Mucosa of descending colon (tissue), 3 donors: ENCODE measurements around the gene ACBD4. TPM values are rescaled to one million over a fixed set of nuclear protein-coding genes. Genes with fewer than 3 reads are reported as not detected.

ENCODE experiments used
- ATAC-seq: fragments of 200-7000 bp; cut with Tn5 transposase; one replicate; pipeline ENCODE4 v1.9.1; 2020; ENCODE audit warnings: mild to moderate bottlenecking, moderate library complexity
- DNase-seq, 3 donors: peaks; one replicate each; pipeline ENCODE4 v3.0.0-alpha.2; 2020
- H3K36me3 ChIP-seq: fragments of 200-600 bp; one replicate; pipeline ENCODE4 v1.8.0; 2021; ENCODE audit warnings: low read depth, mild to moderate bottlenecking
- H3K4me1 ChIP-seq: fragments of 200-600 bp; one replicate; pipeline ENCODE4 v1.8.0; 2021; ENCODE audit warnings: low read depth, mild to moderate bottlenecking
- H3K4me3 ChIP-seq: fragments of 200-600 bp; one replicate; pipeline ENCODE4 v1.8.0; 2021; ENCODE audit warnings: mild to moderate bottlenecking
- H3K9me3 ChIP-seq: fragments of 200-600 bp; one replicate; pipeline ENCODE4 v1.8.0; 2021; ENCODE audit warnings: mild to moderate bottlenecking
- intact Hi-C, 2 donors: fragments of 100-400 bp; cut with DNase I in 1 of 2; cut with micrococcal nuclease in 1 of 2; formaldehyde crosslinking; loops; one replicate each; pipeline versions ENCODE4 v1.11.0 to v1.11.1; 2022; cut with DNase I, micrococcal nuclease
- total RNA-seq, 3 donors: library from RNA; stranded (reverse); fragmentation: NEBNext Ultra II Directional in 2 of 3; extraction: Animal tissue kit (Norgen Biotek cat#: 25700) in 2 of 3; gene quantifications; one replicate each; pipeline versions ENCODE4 v1.2.1 to v1.2.4, GENCODE V29; 2021 to 2023
- TF ChIP-seq, protein P1 (sequence below): fragments of 200-600 bp; IDR thresholded peaks from one replicate; pipeline ENCODE4 v1.8.0; 2022; ENCODE audit warnings: antibody characterized with exemption, mild to moderate bottlenecking
- donor health status: DM: no; HTN: no; CAD: no; lungs with moderate emphysema.
- donor health status: DM: no; HTN: no; CAD: no.
- donor health status: DM: no; HTN: yes; CAD: no.

ACBD4 gene
- total RNA-seq, 3 donors from 2014 or later: 18.1 to 28.7 (median 26.3) TPM

DNA sequence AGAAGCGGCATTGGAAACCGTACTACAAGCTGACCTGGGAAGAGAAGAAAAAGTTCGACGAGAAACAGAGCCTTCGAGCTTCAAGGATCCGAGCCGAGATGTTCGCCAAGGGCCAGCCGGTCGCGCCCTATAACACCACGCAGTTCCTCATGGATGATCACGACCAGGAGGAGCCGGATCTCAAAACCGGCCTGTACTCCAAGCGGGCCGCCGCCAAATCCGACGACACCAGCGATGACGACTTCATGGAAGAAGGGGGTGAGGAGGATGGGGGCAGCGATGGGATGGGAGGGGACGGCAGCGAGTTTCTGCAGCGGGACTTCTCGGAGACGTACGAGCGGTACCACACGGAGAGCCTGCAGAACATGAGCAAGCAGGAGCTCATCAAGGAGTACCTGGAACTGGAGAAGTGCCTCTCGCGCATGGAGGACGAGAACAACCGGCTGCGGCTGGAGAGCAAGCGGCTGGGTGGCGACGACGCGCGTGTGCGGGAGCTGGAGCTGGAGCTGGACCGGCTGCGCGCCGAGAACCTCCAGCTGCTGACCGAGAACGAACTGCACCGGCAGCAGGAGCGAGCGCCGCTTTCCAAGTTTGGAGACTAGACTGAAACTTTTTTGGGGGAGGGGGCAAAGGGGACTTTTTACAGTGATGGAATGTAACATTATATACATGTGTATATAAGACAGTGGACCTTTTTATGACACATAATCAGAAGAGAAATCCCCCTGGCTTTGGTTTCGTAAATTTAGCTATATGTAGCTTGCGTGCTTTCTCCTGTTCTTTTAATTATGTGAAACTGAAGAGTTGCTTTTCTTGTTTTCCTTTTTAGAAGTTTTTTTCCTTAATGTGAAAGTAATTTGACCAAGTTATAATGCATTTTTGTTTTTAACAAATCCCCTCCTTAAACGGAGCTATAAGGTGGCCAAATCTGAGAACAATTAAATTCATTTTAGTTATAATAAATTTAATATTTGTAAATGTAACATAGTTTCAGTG is 14.5 kb downstream of the ACBD4 start:
- Histone ChIP-seq H3K9me3 (no peaks in the 10 kb centered on the region), H3K4me3 (peak overlapping the region; percentile 39), H3K4me1 (peaks cover 30% of the 10 kb centered on the region), H3K36me3 (no peaks in the 10 kb centered on the region)
- DNase-seq: peak; percentile 78 to 85 (median 80)
- peak; percentile 26 for ATAC-seq
- intact Hi-C loops: no loop called here
- TF ChIP-seq, protein P1, sequence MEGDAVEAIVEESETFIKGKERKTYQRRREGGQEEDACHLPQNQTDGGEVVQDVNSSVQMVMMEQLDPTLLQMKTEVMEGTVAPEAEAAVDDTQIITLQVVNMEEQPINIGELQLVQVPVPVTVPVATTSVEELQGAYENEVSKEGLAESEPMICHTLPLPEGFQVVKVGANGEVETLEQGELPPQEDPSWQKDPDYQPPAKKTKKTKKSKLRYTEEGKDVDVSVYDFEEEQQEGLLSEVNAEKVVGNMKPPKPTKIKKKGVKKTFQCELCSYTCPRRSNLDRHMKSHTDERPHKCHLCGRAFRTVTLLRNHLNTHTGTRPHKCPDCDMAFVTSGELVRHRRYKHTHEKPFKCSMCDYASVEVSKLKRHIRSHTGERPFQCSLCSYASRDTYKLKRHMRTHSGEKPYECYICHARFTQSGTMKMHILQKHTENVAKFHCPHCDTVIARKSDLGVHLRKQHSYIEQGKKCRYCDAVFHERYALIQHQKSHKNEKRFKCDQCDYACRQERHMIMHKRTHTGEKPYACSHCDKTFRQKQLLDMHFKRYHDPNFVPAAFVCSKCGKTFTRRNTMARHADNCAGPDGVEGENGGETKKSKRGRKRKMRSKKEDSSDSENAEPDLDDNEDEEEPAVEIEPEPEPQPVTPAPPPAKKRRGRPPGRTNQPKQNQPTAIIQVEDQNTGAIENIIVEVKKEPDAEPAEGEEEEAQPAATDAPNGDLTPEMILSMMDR: no peak

- intact Hi-C loops: no loop called here
- ATAC-seq: no peak
- no peaks in the 10 kb centered on the region for H3K36me3 ChIP-seq
- H3K4me1 ChIP-seq: peaks cover 27% of the 10 kb centered on the region
- TF ChIP-seq, protein P1: no peak
- no peak overlapping the region for H3K4me3 ChIP-seq
- DNase-seq: no peak
- H3K9me3 ChIP-seq: no peaks in the 10 kb centered on the region
These were observed 15.7 kb downstream of the ACBD4 start for GRCh38 chr17:45150911-45151809.

GRCh38 chr17:45155029-45155428 is 19.5 kb downstream of the ACBD4 start:
- Histone ChIP-seq H3K4me1 (peaks cover 42% of the 10 kb centered on the region), H3K4me3 (no peak overlapping the region), H3K9me3 (no peaks in the 10 kb centered on the region), H3K36me3 (no peaks in the 10 kb centered on the region)
- TF ChIP-seq, protein P1: no peak
- intact Hi-C loops: no loop called here
- ATAC-seq (no peak), DNase-seq (no peak)

DNA sequence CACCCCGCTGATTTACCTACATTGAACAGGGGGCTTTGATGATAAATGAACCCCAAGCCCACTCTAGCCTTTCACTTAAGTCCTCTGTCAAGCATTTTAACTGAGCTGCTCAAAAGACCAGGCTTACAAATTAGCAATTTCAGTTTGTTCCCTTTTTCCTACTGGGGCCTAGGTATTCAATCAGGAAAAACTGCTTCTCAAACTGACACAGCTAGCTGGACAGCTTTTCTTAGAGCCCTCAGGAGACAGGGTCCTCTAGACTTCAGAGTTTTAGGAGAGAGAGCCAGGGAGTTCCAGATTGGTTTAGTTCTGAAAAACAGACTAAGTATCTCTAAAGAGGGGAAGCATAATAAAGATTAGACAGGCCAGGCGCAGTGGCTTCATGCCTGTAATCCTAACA is 20.0 kb downstream of the ACBD4 start:
- Histone ChIP-seq H3K36me3 (no peaks in the 10 kb centered on the region), H3K4me3 (no peak overlapping the region), H3K4me1 (peaks cover 42% of the 10 kb centered on the region), H3K9me3 (no peaks in the 10 kb centered on the region)
- DNase-seq (no peak), ATAC-seq (no peak)
- TF ChIP-seq, protein P1: no peak
- intact Hi-C loops: no loop called here

DNA sequence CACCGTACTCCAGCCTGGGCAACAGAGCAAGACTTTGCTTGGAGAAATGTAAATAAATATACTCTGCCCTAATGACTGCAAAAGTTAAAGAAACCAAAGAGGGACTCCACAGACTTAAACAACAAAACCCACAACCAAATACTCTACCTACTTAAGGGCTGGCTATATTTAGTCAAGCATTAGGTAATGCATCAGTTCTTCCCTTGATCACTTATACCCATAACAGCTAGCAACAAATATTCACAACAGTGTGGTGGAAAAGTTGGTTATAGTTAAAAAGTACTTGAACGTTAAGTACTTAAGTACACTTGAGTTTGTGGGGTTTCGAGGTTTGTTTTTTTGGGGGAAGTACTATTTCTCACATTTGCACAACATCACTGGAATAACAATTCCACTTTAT is 20.8 kb downstream of the ACBD4 start:
- intact Hi-C loops: no loop called here
- TF ChIP-seq, protein P1: no peak
- DNase-seq (no peak), ATAC-seq (no peak)
- Histone ChIP-seq H3K9me3 (no peaks in the 10 kb centered on the region), H3K36me3 (no peaks in the 10 kb centered on the region), H3K4me1 (peaks cover 37% of the 10 kb centered on the region), H3K4me3 (no peak overlapping the region)
